ENCODE results near the gene CACNA2D4.

Gene CACNA2D4

DNA sequence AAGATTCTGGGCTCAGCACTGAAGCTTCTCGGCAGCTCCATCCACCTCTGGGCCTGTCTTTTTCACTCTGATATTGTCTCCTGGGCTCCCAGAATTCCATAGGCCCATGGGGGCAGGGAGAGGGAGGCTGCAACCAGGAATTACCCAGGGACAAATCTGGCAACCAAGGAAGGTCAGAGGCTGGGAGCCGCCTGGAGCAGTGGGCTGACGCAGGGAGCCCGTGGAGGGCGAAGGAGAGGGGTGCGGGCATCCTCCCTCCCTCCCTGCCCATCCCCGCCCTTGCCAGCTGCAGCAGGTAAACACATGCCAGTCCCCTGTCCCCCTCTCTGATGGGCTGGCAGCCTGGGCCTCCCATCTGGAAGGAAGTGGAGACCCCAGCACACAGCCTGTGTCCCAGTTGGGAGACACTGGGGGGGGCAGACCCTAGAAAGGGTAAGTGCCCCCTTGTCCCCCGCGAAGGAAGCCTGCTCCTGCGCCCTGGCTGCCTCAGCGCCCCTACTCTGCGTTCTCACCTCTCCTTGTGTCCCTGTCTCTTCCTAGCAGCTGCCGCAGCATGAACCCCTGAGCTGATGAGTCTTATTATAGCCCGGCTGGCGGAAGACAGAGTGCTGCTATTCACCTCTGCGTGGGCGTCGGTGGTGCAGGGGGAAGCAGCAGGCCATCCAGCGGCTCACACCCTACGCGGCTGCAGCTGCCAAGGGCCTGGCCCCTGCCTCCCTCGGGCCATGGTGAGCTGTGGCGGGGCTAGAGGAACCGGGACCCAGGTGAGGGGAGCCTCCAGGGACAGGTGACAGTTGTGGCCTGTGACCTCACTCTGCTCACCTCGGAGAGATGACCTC is 91.4 kb downstream of the CACNA2D4 start:
- Histone ChIP-seq H3K9me3 (ENCODE audit: control insufficient read depth in 2 of 2, low read length in 2 of 2) (no peaks in the 10 kb centered on the region), H3K4me3 (ENCODE audit: low read length in 2 of 2) (no peak overlapping the region), H3K27ac (ENCODE audit: low read depth in 2 of 2, low read length in 2 of 2) (no peak overlapping the region), H3K27me3 (ENCODE audit: control insufficient read depth in 2 of 2, insufficient read depth in 2 of 2, low read length in 2 of 2) (peaks cover 3 to 9% of the 10 kb centered on the region in 2 donors), H3K9ac (ENCODE audit: low read depth in 1 of 2, low read length in 2 of 2) (no peak overlapping the region), H3K36me3 (ENCODE audit: control insufficient read depth in 2 of 2, insufficient read depth in 2 of 2, low read length in 2 of 2) (no peaks in the 10 kb centered on the region), H3K4me1 (ENCODE audit: control insufficient read depth in 2 of 2, insufficient read depth in 2 of 2, low read length in 2 of 2) (no peaks in the 10 kb centered on the region)

DNA sequence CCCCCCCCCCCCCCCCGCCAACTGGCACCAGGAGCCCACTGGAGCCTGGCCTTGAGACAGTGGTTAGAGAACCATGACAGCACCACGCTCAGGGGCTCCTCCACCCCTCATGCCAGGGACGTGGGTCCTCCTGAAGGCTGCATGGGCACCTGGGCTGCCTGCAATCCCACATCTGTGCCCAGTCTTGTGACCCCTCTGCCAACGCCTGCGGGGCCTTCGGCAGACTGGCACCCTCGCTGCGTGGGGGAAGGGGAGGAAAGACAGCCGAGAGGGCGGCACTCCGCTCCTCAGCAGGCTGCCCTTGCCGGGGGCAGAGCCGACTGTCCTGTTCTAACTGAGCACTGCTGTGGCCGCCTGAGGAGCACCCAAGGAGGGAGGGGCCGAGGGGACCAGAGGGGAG is 92.1 kb downstream of the CACNA2D4 start:
- Histone ChIP-seq H3K4me3 (ENCODE audit: low read length in 2 of 2) (no peak overlapping the region), H3K9me3 (ENCODE audit: control insufficient read depth in 2 of 2, low read length in 2 of 2) (no peaks in the 10 kb centered on the region), H3K9ac (ENCODE audit: low read depth in 1 of 2, low read length in 2 of 2) (no peak overlapping the region)

GRCh38 chr12:1825382-1826102 is 92.9 kb downstream of the CACNA2D4 start:
- no peak overlapping the region for H3K4me3 ChIP-seq (ENCODE audit: low read length in 2 of 2)
- H3K4me1 ChIP-seq (ENCODE audit: control insufficient read depth in 2 of 2, insufficient read depth in 2 of 2, low read length in 2 of 2): no peaks in the 10 kb centered on the region
- no peaks in the 10 kb centered on the region for H3K36me3 ChIP-seq (ENCODE audit: control insufficient read depth in 2 of 2, insufficient read depth in 2 of 2, low read length in 2 of 2)
- no peak overlapping the region for H3K9ac ChIP-seq (ENCODE audit: low read depth in 1 of 2, low read length in 2 of 2)
- peaks cover 10 to 15% of the 10 kb centered on the region in 2 donors for H3K27me3 ChIP-seq (ENCODE audit: control insufficient read depth in 2 of 2, insufficient read depth in 2 of 2, low read length in 2 of 2)
- H3K27ac ChIP-seq (ENCODE audit: low read depth in 2 of 2, low read length in 2 of 2): no peak overlapping the region
- no peaks in the 10 kb centered on the region for H3K9me3 ChIP-seq (ENCODE audit: control insufficient read depth in 2 of 2, low read length in 2 of 2)

More for the DNA sequence above, 92.1 kb downstream of the CACNA2D4 start:
- H3K27me3 ChIP-seq (ENCODE audit: control insufficient read depth in 2 of 2, insufficient read depth in 2 of 2, low read length in 2 of 2): peaks cover 9 to 10% of the 10 kb centered on the region in 2 donors
- H3K4me1 ChIP-seq (ENCODE audit: control insufficient read depth in 2 of 2, insufficient read depth in 2 of 2, low read length in 2 of 2): no peaks in the 10 kb centered on the region
- no peaks in the 10 kb centered on the region for H3K36me3 ChIP-seq (ENCODE audit: control insufficient read depth in 2 of 2, insufficient read depth in 2 of 2, low read length in 2 of 2)
- no peak overlapping the region for H3K27ac ChIP-seq (ENCODE audit: low read depth in 2 of 2, low read length in 2 of 2)

DNA sequence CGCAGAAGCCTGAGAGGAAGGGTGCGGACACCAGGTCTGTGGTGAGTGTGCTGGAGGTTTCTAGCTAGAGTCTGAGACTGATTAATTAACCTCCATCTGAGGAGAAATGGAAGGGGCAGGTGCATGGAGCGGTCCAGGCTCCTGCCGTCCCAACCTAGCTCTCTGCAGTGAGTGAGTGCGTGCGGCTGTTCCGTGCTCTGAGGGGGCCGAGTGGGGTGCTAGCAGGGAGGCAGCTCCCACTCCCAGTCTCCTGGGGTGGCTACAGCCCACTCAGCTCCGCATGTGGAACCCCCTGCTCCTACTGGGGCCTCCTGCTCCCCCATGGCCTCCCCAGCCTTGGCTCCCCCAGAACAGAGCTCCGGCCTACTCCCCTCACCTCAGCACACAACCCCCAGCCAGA is 95.2 kb downstream of the CACNA2D4 start:
- Histone ChIP-seq H3K4me1 (ENCODE audit: control insufficient read depth in 2 of 2, insufficient read depth in 2 of 2, low read length in 2 of 2) (no peaks in the 10 kb centered on the region), H3K9me3 (ENCODE audit: control insufficient read depth in 2 of 2, low read length in 2 of 2) (no peaks in the 10 kb centered on the region), H3K27me3 (ENCODE audit: control insufficient read depth in 2 of 2, insufficient read depth in 2 of 2, low read length in 2 of 2) (peaks cover 20 to 30% of the 10 kb centered on the region in 2 donors), H3K9ac (ENCODE audit: low read depth in 1 of 2, low read length in 2 of 2) (no peak overlapping the region), H3K36me3 (ENCODE audit: control insufficient read depth in 2 of 2, insufficient read depth in 2 of 2, low read length in 2 of 2) (no peaks in the 10 kb centered on the region), H3K4me3 (ENCODE audit: low read length in 2 of 2) (no peak overlapping the region), H3K27ac (ENCODE audit: low read depth in 2 of 2, low read length in 2 of 2) (no peak overlapping the region)

DNA sequence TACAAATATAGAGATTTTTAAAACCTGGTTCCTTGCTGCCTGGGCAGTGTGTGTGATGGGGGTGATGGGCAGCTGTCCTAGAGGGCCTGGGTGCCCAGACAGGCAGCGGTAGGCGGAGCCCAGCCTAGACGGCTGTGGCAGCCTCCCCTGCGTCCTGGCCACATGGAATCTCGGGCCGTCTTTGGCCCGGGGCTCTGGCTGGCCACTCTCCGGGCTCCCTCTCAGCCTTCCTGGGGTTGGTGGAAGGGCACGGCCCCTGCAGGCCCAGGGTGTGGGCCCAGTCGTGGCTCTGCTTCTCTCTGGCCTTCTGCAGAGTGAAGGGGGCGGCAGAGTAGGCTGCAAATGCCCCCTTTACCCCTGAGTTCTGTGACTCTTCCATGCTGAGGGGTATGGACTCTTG is 95.8 kb downstream of the CACNA2D4 start:
- Histone ChIP-seq H3K9me3 (ENCODE audit: control insufficient read depth in 2 of 2, low read length in 2 of 2) (no peaks in the 10 kb centered on the region), H3K27ac (ENCODE audit: low read depth in 2 of 2, low read length in 2 of 2) (no peak overlapping the region), H3K9ac (ENCODE audit: low read depth in 1 of 2, low read length in 2 of 2) (no peak overlapping the region), H3K36me3 (ENCODE audit: control insufficient read depth in 2 of 2, insufficient read depth in 2 of 2, low read length in 2 of 2) (no peaks in the 10 kb centered on the region), H3K27me3 (ENCODE audit: control insufficient read depth in 2 of 2, insufficient read depth in 2 of 2, low read length in 2 of 2) (peaks cover 20 to 30% of the 10 kb centered on the region in 2 donors), H3K4me3 (ENCODE audit: low read length in 2 of 2) (no peak overlapping the region), H3K4me1 (ENCODE audit: control insufficient read depth in 2 of 2, insufficient read depth in 2 of 2, low read length in 2 of 2) (no peaks in the 10 kb centered on the region)

- Histone ChIP-seq H3K9me3 (ENCODE audit: control insufficient read depth in 2 of 2, low read length in 2 of 2) (no peaks in the 10 kb centered on the region), H3K4me3 (ENCODE audit: low read length in 2 of 2) (no peak overlapping the region), H3K4me1 (ENCODE audit: control insufficient read depth in 2 of 2, insufficient read depth in 2 of 2, low read length in 2 of 2) (no peaks in the 10 kb centered on the region), H3K27me3 (ENCODE audit: control insufficient read depth in 2 of 2, insufficient read depth in 2 of 2, low read length in 2 of 2) (peaks cover 20 to 30% of the 10 kb centered on the region in 2 donors), H3K27ac (ENCODE audit: low read depth in 2 of 2, low read length in 2 of 2) (no peak overlapping the region), H3K36me3 (ENCODE audit: control insufficient read depth in 2 of 2, insufficient read depth in 2 of 2, low read length in 2 of 2) (no peaks in the 10 kb centered on the region), H3K9ac (ENCODE audit: low read depth in 1 of 2, low read length in 2 of 2) (no peak overlapping the region)
Observed at GRCh38 chr12:1821805-1822204, 96.6 kb downstream of the CACNA2D4 start.

GRCh38 chr12:1820896-1821291 is 97.6 kb downstream of the CACNA2D4 start:
- Histone ChIP-seq H3K27me3 (ENCODE audit: control insufficient read depth in 2 of 2, insufficient read depth in 2 of 2, low read length in 2 of 2) (peaks cover 21 to 30% of the 10 kb centered on the region in 2 donors), H3K36me3 (ENCODE audit: control insufficient read depth in 2 of 2, insufficient read depth in 2 of 2, low read length in 2 of 2) (no peaks in the 10 kb centered on the region), H3K4me3 (ENCODE audit: low read length in 2 of 2) (no peak overlapping the region), H3K9ac (ENCODE audit: low read depth in 1 of 2, low read length in 2 of 2) (no peak overlapping the region), H3K9me3 (ENCODE audit: control insufficient read depth in 2 of 2, low read length in 2 of 2) (no peaks in the 10 kb centered on the region), H3K4me1 (ENCODE audit: control insufficient read depth in 2 of 2, insufficient read depth in 2 of 2, low read length in 2 of 2) (no peaks in the 10 kb centered on the region), H3K27ac (ENCODE audit: low read depth in 2 of 2, low read length in 2 of 2) (no peak overlapping the region)

- Histone ChIP-seq H3K4me3 (ENCODE audit: low read length in 2 of 2) (no peak within 1 kb of the TSS), H3K36me3 (ENCODE audit: control insufficient read depth in 2 of 2, insufficient read depth in 2 of 2, low read length in 2 of 2) (no peaks in the 10 kb centered on the region), H3K4me1 (ENCODE audit: control insufficient read depth in 2 of 2, insufficient read depth in 2 of 2, low read length in 2 of 2) (no peaks in the 10 kb centered on the region), H3K27me3 (ENCODE audit: control insufficient read depth in 2 of 2, insufficient read depth in 2 of 2, low read length in 2 of 2) (peaks cover 21 to 30% of the 10 kb centered on the region in 2 donors), H3K9me3 (ENCODE audit: control insufficient read depth in 2 of 2, low read length in 2 of 2) (no peaks in the 10 kb centered on the region), H3K27ac (ENCODE audit: low read depth in 2 of 2, low read length in 2 of 2) (no peak within 1 kb of the TSS), H3K9ac (ENCODE audit: low read depth in 1 of 2, low read length in 2 of 2) (no peak within 1 kb of the TSS)
Observed at GRCh38 chr12:1820191-1820895, 98.1 kb downstream of the CACNA2D4 start, which contains the start of gene LRTM2. Gene LRTM2, plus strand, starts transcription at chr12:1820565. Its CDS starts 7,584 bp downstream, at chr12:1828149.

GRCh38 chr12:1819571-1819970 is 98.9 kb downstream of the CACNA2D4 start:
- Histone ChIP-seq H3K27me3 (ENCODE audit: control insufficient read depth in 2 of 2, insufficient read depth in 2 of 2, low read length in 2 of 2) (peaks cover 21 to 30% of the 10 kb centered on the region in 2 donors), H3K9me3 (ENCODE audit: control insufficient read depth in 2 of 2, low read length in 2 of 2) (no peaks in the 10 kb centered on the region), H3K4me3 (ENCODE audit: low read length in 2 of 2) (no peak overlapping the region), H3K4me1 (ENCODE audit: control insufficient read depth in 2 of 2, insufficient read depth in 2 of 2, low read length in 2 of 2) (no peaks in the 10 kb centered on the region), H3K27ac (ENCODE audit: low read depth in 2 of 2, low read length in 2 of 2) (no peak overlapping the region), H3K9ac (ENCODE audit: low read depth in 1 of 2, low read length in 2 of 2) (no peak overlapping the region), H3K36me3 (ENCODE audit: control insufficient read depth in 2 of 2, insufficient read depth in 2 of 2, low read length in 2 of 2) (no peaks in the 10 kb centered on the region)

DNA sequence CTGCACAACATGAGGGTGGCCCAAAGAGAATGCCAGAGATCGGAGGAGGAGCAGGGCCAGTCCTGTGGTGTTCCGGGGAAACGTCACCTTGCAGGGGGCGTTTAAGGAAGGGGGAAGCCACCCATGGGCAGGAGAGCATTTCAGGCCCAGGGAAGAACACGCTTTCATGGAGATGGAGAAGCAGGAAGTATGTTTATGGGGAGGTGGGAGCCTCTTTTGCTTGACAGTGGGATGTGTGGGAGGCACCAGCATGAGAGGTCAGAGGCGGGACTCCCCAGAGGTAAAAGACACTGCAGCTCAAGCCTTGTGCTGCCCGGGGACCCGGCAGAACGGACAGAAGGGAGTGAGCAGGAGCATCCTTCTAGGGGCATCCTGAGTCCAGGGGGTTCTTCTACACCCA is 99.4 kb downstream of the CACNA2D4 start:
- Histone ChIP-seq H3K4me3 (ENCODE audit: low read length in 2 of 2) (no peak overlapping the region), H3K27me3 (ENCODE audit: control insufficient read depth in 2 of 2, insufficient read depth in 2 of 2, low read length in 2 of 2) (peaks cover 21 to 30% of the 10 kb centered on the region in 2 donors), H3K4me1 (ENCODE audit: control insufficient read depth in 2 of 2, insufficient read depth in 2 of 2, low read length in 2 of 2) (no peaks in the 10 kb centered on the region), H3K9me3 (ENCODE audit: control insufficient read depth in 2 of 2, low read length in 2 of 2) (no peaks in the 10 kb centered on the region), H3K27ac (ENCODE audit: low read depth in 2 of 2, low read length in 2 of 2) (no peak overlapping the region), H3K36me3 (ENCODE audit: control insufficient read depth in 2 of 2, insufficient read depth in 2 of 2, low read length in 2 of 2) (no peaks in the 10 kb centered on the region), H3K9ac (ENCODE audit: low read depth in 1 of 2, low read length in 2 of 2) (no peak overlapping the region)

Measured in mucosa of rectum (tissue), 2 donors.